Measurements from ENCODE around the gene RHBDL2. TPM values are rescaled to one million over a fixed set of nuclear protein-coding genes. Genes with fewer than 3 reads are reported as not detected.

RHBDL2 gene
- total RNA-seq, 2 experiments from 2014 or later: not detected

- no peak overlapping the region for H3K4me3 Mint-ChIP-seq
- H3K4me1 ChIP-seq (ENCODE audit: insufficient read depth, low read length): peaks cover 5% of the 10 kb centered on the region
- DNase-seq (no peak), ATAC-seq (ENCODE audit: poor library complexity) (no peak)
- no peak overlapping the region for H3K4me3 ChIP-seq (ENCODE audit: low read length)
- intact Hi-C loops (cut with DNase I, micrococcal nuclease): no loop called here
- no peak overlapping the region for H3K27ac Mint-ChIP-seq
- H3K4me1 Mint-ChIP-seq (ENCODE audit: low read depth): peaks cover 7% of the 10 kb centered on the region
- CTCF ChIA-PET: interaction anchor here (0.6 kb wide), 1 partner anchor 67 kb away, joined by 4 read pairs; no protein-coding TSS in a partner anchor
- no peaks in the 10 kb centered on the region for H3K27me3 Mint-ChIP-seq
- no peak overlapping the region for H3K27ac ChIP-seq (ENCODE audit: low read depth in 1 of 2, low read length in 2 of 2)
- H3K9me3 ChIP-seq (ENCODE audit: control insufficient read depth in 1 of 2, insufficient read depth in 1 of 2, low read length in 2 of 2): no peaks in the 10 kb centered on the region
- TF ChIP-seq CTCF (IDR thresholded peaks at IDR 0.05): no peak
- no peaks in the 10 kb centered on the region for H3K9me3 Mint-ChIP-seq
- H3K36me3 ChIP-seq (ENCODE audit: insufficient read depth, low read length): no peaks in the 10 kb centered on the region
- POLR2A ChIA-PET: no interaction called here
- H3K36me3 Mint-ChIP-seq (ENCODE audit: low read depth): no peaks in the 10 kb centered on the region
- H3K27me3 ChIP-seq (ENCODE audit: control insufficient read depth in 1 of 2, insufficient read depth in 2 of 2, low read length in 2 of 2): no peaks in the 10 kb centered on the region
Measured at GRCh38 chr1:38953433-38953860, 11.8 kb upstream of the RHBDL2 start.

GRCh38 chr1:38950553-38950952 is 8.9 kb upstream of the RHBDL2 start:
- no peak overlapping the region for H3K27ac ChIP-seq (ENCODE audit: low read depth in 1 of 2, low read length in 2 of 2)
- no peak for ATAC-seq (ENCODE audit: poor library complexity)
- H3K4me3 Mint-ChIP-seq: no peak overlapping the region
- TF ChIP-seq CTCF (IDR thresholded peaks at IDR 0.05): no peak
- ChIA-PET CTCF (no interaction called here), POLR2A (no interaction called here)
- H3K4me1 ChIP-seq (ENCODE audit: insufficient read depth, low read length): peaks cover 5% of the 10 kb centered on the region
- H3K27ac Mint-ChIP-seq: no peak overlapping the region
- no peak for DNase-seq
- intact Hi-C loops (cut with DNase I, micrococcal nuclease): no loop called here
- no peaks in the 10 kb centered on the region for H3K36me3 Mint-ChIP-seq (ENCODE audit: low read depth)
- H3K4me3 ChIP-seq (ENCODE audit: low read length): no peak overlapping the region
- H3K9me3 Mint-ChIP-seq: no peaks in the 10 kb centered on the region
- no peaks in the 10 kb centered on the region for H3K36me3 ChIP-seq (ENCODE audit: insufficient read depth, low read length)
- H3K4me1 Mint-ChIP-seq (ENCODE audit: low read depth): peaks cover 7% of the 10 kb centered on the region
- no peaks in the 10 kb centered on the region for H3K27me3 Mint-ChIP-seq
- no peaks in the 10 kb centered on the region for H3K9me3 ChIP-seq (ENCODE audit: control insufficient read depth in 1 of 2, insufficient read depth in 1 of 2, low read length in 2 of 2)
- H3K27me3 ChIP-seq (ENCODE audit: control insufficient read depth in 1 of 2, insufficient read depth in 2 of 2, low read length in 2 of 2): no peaks in the 10 kb centered on the region

GRCh38 chr1:38944547-38944946 is 2.9 kb upstream of the RHBDL2 start:
- no peak overlapping the region for H3K27ac Mint-ChIP-seq

More at GRCh38 chr1:38944547-38944946, 2.9 kb upstream of the RHBDL2 start:
- H3K27me3 Mint-ChIP-seq: no peaks in the 10 kb centered on the region
- no peaks in the 10 kb centered on the region for H3K4me1 Mint-ChIP-seq (ENCODE audit: low read depth)
- no peak overlapping the region for H3K4me3 Mint-ChIP-seq
- DNase-seq (no peak), ATAC-seq (ENCODE audit: poor library complexity) (no peak)
- no peaks in the 10 kb centered on the region for H3K36me3 ChIP-seq (ENCODE audit: insufficient read depth, low read length)
- H3K9me3 Mint-ChIP-seq: no peaks in the 10 kb centered on the region
- POLR2A ChIA-PET: no interaction called here
- H3K4me3 ChIP-seq (ENCODE audit: low read length): no peak overlapping the region
- no peaks in the 10 kb centered on the region for H3K27me3 ChIP-seq (ENCODE audit: control insufficient read depth in 1 of 2, insufficient read depth in 2 of 2, low read length in 2 of 2)
- H3K27ac ChIP-seq (ENCODE audit: low read depth in 1 of 2, low read length in 2 of 2): no peak overlapping the region
- no peaks in the 10 kb centered on the region for H3K4me1 ChIP-seq (ENCODE audit: insufficient read depth, low read length)
- intact Hi-C loops (cut with DNase I, micrococcal nuclease): no loop called here
- no peaks in the 10 kb centered on the region for H3K36me3 Mint-ChIP-seq (ENCODE audit: low read depth)
- no peak for TF ChIP-seq CTCF (IDR thresholded peaks at IDR 0.05)
- CTCF ChIA-PET: no interaction called here
- no peaks in the 10 kb centered on the region for H3K9me3 ChIP-seq (ENCODE audit: control insufficient read depth in 1 of 2, insufficient read depth in 1 of 2, low read length in 2 of 2)

All from CD4-positive, alpha-beta T cell (primary cell).